ENCODE measurements around the gene AURKA.

The AURKA gene

DNA sequence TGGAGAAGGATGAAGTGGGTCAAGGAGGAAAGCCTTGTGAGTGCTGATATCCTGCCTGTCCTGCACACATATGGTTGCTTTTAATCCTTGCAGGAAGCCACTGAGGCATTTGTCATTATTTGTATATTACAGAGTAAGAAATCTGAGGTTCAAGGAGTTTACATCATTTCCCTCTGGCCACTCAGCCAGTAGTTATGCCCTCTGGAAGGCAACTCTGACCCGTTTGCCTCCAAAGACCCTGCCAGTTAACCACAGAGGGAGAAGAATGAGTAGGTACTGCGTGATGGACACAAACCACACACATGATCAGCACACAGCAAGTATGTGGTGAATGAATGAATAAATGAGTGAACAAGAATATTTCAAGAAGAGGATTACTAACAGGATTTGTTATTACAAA, 41.2 kb downstream of the AURKA start:
- no peak for DNase-seq
- no peaks in the 10 kb centered on the region for H3F3A ChIP-seq (ENCODE audit: insufficient read depth, low read length)
- H3K79me2 ChIP-seq (ENCODE audit: low read length) = no peaks in the 10 kb centered on the region
- H3K9me2 ChIP-seq (replicated peaks; ENCODE audit: insufficient read depth, low read length) = no peaks in the 10 kb centered on the region
- H3K4me2 ChIP-seq (ENCODE audit: low read depth, low read length) = no peak overlapping the region
- TF ChIP-seq EZH2 (optimal IDR thresholded peaks at IDR 0.05; ENCODE audit: low read depth, low read length) = no peak
- TF ChIP-seq EZH2phosphoT487 (IDR thresholded peaks at IDR 0.05; ENCODE audit: low read length) = no peak
- TF ChIP-seq, protein P1, sequence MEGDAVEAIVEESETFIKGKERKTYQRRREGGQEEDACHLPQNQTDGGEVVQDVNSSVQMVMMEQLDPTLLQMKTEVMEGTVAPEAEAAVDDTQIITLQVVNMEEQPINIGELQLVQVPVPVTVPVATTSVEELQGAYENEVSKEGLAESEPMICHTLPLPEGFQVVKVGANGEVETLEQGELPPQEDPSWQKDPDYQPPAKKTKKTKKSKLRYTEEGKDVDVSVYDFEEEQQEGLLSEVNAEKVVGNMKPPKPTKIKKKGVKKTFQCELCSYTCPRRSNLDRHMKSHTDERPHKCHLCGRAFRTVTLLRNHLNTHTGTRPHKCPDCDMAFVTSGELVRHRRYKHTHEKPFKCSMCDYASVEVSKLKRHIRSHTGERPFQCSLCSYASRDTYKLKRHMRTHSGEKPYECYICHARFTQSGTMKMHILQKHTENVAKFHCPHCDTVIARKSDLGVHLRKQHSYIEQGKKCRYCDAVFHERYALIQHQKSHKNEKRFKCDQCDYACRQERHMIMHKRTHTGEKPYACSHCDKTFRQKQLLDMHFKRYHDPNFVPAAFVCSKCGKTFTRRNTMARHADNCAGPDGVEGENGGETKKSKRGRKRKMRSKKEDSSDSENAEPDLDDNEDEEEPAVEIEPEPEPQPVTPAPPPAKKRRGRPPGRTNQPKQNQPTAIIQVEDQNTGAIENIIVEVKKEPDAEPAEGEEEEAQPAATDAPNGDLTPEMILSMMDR (IDR thresholded peaks at IDR 0.05; ENCODE audit: low read length) = no peak
- no peak overlapping the region for H3K27ac ChIP-seq (ENCODE audit: low read length)
- H2AFZ ChIP-seq (ENCODE audit: low read length) = no peak overlapping the region
- H3K36me3 ChIP-seq (replicated peaks; ENCODE audit: insufficient read depth, low read length) = no peaks in the 10 kb centered on the region
- no peaks in the 10 kb centered on the region for H3K27me3 ChIP-seq (replicated peaks; ENCODE audit: insufficient read depth, low read length)
- no peak overlapping the region for H3K9ac ChIP-seq (ENCODE audit: low read length)
- H4K20me1 ChIP-seq (ENCODE audit: insufficient read depth, low read length) = no peaks in the 10 kb centered on the region
- H3K4me1 ChIP-seq (ENCODE audit: low read length) = no peaks in the 10 kb centered on the region
- no peaks in the 10 kb centered on the region for H3K9me3 ChIP-seq (replicated peaks; ENCODE audit: insufficient read depth, low read length)
- no peak overlapping the region for H3K4me3 ChIP-seq (ENCODE audit: low read length)

DNA sequence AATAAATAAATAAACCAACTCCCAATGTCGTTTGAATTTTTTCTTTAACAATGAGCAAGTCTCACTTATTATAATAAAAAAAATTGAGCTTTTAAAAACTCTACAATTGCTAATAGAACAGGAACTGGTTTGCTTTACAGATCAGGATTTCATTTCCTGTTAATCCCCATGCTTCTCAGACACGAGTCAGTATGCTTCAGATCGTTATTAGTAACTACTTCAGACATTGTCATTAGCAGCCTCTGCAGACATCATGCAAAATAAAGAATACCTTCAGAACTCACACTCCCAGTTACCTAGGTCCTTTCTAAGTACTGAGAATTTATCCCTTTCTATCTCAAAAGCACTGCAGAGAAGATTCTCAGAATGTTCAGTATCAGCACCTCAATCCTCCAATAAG, 43.3 kb downstream of the AURKA start:
- H3K9me2 ChIP-seq (replicated peaks; ENCODE audit: insufficient read depth, low read length) = no peaks in the 10 kb centered on the region
- no peaks in the 10 kb centered on the region for H3K36me3 ChIP-seq (replicated peaks; ENCODE audit: insufficient read depth, low read length)
- no peak overlapping the region for H3K9ac ChIP-seq (ENCODE audit: low read length)
- no peaks in the 10 kb centered on the region for H3K79me2 ChIP-seq (ENCODE audit: low read length)
- no peak overlapping the region for H3K4me2 ChIP-seq (ENCODE audit: low read depth, low read length)
- H3K27me3 ChIP-seq (replicated peaks; ENCODE audit: insufficient read depth, low read length) = no peaks in the 10 kb centered on the region
- DNase-seq = no peak
- H3K4me1 ChIP-seq (ENCODE audit: low read length) = no peaks in the 10 kb centered on the region
- H3K27ac ChIP-seq (ENCODE audit: low read length) = no peak overlapping the region
- H4K20me1 ChIP-seq (ENCODE audit: insufficient read depth, low read length) = no peaks in the 10 kb centered on the region
- H3K9me3 ChIP-seq (replicated peaks; ENCODE audit: insufficient read depth, low read length) = no peaks in the 10 kb centered on the region
- no peak for TF ChIP-seq EZH2 (optimal IDR thresholded peaks at IDR 0.05; ENCODE audit: low read depth, low read length)
- TF ChIP-seq, protein P1 (IDR thresholded peaks at IDR 0.05; ENCODE audit: low read length) = no peak
- TF ChIP-seq EZH2phosphoT487 (IDR thresholded peaks at IDR 0.05; ENCODE audit: low read length) = no peak
- no peak overlapping the region for H2AFZ ChIP-seq (ENCODE audit: low read length)
- H3K4me3 ChIP-seq (ENCODE audit: low read length) = no peak overlapping the region
- H3F3A ChIP-seq (ENCODE audit: insufficient read depth, low read length) = no peaks in the 10 kb centered on the region

DNA sequence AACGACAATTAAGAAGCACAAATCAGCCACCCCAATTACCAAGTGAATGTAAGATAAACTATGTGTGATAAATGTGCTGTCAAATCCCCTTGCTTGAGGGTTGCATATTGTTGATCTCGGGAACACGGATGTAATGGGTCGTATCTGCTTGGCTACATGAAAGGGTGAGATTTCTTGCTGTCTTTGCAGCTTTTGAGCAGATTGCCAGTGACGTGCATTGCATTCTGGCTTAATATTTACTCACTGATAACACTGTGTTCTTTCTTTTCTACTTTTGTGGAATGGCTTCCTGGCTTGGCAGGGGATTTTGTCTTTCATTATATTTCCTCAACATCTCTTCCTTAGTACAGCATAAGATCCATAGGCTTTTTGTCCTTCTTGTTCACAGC, 43.7 kb downstream of the AURKA start:
- no peak for DNase-seq
- no peaks in the 10 kb centered on the region for H3K9me2 ChIP-seq (replicated peaks; ENCODE audit: insufficient read depth, low read length)
- no peaks in the 10 kb centered on the region for H3K4me1 ChIP-seq (ENCODE audit: low read length)
- H3K36me3 ChIP-seq (replicated peaks; ENCODE audit: insufficient read depth, low read length) = no peaks in the 10 kb centered on the region
- H3K9me3 ChIP-seq (replicated peaks; ENCODE audit: insufficient read depth, low read length) = no peaks in the 10 kb centered on the region
- H3K4me2 ChIP-seq (ENCODE audit: low read depth, low read length) = no peak overlapping the region
- no peaks in the 10 kb centered on the region for H4K20me1 ChIP-seq (ENCODE audit: insufficient read depth, low read length)
- TF ChIP-seq, protein P1 (IDR thresholded peaks at IDR 0.05; ENCODE audit: low read length) = no peak
- TF ChIP-seq EZH2 (optimal IDR thresholded peaks at IDR 0.05; ENCODE audit: low read depth, low read length) (no peak), EZH2phosphoT487 (IDR thresholded peaks at IDR 0.05; ENCODE audit: low read length) (no peak)
- no peaks in the 10 kb centered on the region for H3K79me2 ChIP-seq (ENCODE audit: low read length)
- no peaks in the 10 kb centered on the region for H3F3A ChIP-seq (ENCODE audit: insufficient read depth, low read length)
- no peaks in the 10 kb centered on the region for H3K27me3 ChIP-seq (replicated peaks; ENCODE audit: insufficient read depth, low read length)
- H3K9ac ChIP-seq (ENCODE audit: low read length) = no peak overlapping the region
- no peak overlapping the region for H2AFZ ChIP-seq (ENCODE audit: low read length)
- no peak overlapping the region for H3K4me3 ChIP-seq (ENCODE audit: low read length)
- H3K27ac ChIP-seq (ENCODE audit: low read length) = no peak overlapping the region

All from MM.1S (cell line).